Renal pelvis (tissue), 4 donors: ENCODE data around the gene SYCE1. TPM values are rescaled to one million over a fixed set of nuclear protein-coding genes. Genes with fewer than 3 reads are reported as not detected.
"Not testable (repeated sequence)": the region's sequence is repeated elsewhere in the genome, so short reads cannot be mapped to it uniquely, and the experiment has no call there.

Source experiments
- DNase-seq: peaks from one replicate; pipeline ENCODE4 v3.0.0-alpha.2; 2013
- polyA plus RNA-seq, 3 donors: library from polyadenylated mRNA; unstranded; fragments of 120-200 nt; gene quantifications; one replicate each; pipeline ENCODE4 v1.2.1, GENCODE V29; 2013; ENCODE audit not compliant: insufficient read length in 3 of 3

Gene SYCE1
- polyA plus RNA-seq, 3 donors = 0.30 to 0.34 (median 0.34) TPM

DNA sequence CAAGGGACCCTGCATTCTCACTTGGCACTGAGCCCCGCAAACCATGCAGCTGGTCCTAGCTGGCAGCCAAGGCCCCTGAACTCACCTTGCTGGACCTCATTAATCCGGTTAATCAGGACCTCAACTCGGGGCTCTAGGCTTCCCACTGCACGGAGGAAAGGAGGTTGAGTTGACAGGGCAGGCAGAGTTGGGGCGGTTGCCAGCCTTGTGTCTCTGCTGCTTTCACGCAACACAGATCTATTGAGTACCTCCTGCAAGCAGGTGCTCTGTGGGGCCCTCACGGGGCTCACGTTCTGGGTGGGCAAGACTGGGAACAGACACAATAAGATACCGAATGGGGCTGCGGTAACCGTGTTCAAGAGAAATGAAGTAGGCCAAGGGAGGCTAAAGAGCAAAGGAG is 6.2 kb downstream of the SYCE1 start:
- DNase-seq = no peak

DNA sequence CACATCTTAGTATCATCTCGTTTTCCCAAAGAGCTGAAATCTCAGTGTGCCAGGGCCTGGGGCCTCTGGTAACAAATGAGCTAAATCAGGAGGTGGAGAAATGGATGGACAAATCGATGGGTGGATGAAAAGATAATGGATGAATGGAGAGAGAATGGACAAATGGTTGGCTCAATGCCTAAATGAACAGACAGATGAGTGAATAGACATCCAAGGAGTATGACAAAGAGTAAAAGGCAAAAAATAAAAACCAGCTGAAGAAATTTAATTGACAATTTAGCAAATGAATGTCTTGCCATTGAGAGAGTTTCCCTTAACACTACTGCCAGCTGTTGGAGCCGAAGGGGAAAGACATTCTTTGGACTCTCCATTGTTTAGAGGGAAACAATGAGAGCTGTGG is 8.0 kb downstream of the SYCE1 start:
- DNase-seq = no peak

DNA sequence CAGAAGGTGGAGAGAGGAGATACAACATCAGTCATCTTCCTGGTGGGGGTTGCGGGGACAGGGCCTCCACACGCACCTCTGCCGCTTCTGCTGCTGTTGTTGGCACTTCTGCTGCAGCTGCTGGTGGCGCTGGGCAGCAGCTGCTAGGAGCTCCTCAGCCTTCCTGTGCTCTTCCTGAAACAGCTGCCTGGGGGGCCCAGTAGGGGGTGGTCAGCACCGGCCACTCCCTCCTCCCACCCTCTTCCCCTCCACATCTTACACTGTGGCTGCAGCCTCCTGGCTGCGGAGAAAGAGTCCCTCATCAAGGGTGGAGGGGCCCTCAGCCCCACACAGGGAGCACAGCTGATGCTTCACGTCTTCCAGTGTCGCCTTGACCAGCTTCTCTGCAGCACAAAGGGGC is 9.9 kb downstream of the SYCE1 start:
- no peak for DNase-seq

DNA sequence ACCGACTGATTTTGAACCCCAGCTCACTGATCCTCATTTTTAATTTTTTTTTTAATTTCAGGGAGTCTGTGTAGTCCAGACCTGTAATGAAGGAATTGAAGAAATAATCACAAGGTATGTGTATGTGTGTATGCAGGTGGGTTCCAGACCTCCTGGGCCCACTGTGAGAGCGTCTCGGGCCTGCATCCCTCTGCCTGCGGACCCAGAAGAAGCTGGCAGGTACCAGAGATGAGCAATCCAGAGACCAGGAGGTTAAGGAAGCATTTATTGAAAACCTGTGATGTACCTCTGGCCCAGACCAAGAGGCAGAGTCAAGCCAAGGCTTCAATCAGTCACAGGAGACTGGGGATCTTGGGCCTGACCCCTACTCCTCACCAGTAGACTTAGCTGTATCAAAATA is 10.8 kb downstream of the SYCE1 start:
- no peak for DNase-seq

DNA sequence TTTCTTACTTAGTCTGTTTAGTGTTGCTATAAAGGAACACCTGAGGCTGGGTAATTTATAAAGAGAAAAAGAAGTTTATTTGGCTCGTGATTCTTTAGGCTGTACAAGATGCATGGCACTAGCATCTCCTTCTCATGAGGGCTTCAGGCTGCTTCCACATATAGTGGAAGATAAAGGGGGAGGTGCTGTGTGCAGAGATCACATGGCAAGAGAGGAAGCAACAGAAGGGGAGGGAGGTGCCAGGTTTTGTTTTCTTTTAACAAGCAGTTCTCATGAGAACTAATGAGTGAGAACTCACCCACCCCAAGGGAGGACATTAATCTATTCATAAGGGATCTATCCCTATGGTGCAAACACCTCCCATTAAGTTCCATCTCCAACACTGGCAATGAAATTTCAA is 20.9 kb downstream of the SYCE1 start:
- DNase-seq = no peak

DNA sequence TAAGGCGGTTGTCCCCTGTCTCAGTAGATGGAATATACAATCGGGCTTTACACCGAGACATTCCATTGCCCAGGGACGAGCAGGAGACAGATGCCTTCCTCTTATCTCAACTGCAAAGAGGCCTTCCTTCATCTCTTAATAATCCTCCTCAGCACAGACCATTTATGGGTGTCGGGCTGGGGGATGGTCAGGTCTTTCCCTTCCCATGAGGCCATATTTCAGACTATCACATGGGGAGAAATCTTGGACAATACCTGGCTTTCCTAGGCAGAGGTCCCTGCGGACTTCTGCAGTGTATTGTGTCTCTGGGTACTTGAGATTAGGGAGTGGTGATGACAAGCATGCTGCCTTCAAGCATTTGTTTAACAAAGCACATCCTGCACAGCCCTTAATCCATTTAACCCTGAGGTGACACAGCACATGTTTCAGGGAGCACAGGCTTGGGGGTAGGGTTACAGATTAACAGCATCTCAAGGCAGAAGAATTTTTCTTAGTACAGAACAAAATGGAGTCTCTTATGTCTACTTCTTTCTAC is 23.9 kb downstream of the SYCE1 start:
- not testable (repeated sequence) for DNase-seq

DNA sequence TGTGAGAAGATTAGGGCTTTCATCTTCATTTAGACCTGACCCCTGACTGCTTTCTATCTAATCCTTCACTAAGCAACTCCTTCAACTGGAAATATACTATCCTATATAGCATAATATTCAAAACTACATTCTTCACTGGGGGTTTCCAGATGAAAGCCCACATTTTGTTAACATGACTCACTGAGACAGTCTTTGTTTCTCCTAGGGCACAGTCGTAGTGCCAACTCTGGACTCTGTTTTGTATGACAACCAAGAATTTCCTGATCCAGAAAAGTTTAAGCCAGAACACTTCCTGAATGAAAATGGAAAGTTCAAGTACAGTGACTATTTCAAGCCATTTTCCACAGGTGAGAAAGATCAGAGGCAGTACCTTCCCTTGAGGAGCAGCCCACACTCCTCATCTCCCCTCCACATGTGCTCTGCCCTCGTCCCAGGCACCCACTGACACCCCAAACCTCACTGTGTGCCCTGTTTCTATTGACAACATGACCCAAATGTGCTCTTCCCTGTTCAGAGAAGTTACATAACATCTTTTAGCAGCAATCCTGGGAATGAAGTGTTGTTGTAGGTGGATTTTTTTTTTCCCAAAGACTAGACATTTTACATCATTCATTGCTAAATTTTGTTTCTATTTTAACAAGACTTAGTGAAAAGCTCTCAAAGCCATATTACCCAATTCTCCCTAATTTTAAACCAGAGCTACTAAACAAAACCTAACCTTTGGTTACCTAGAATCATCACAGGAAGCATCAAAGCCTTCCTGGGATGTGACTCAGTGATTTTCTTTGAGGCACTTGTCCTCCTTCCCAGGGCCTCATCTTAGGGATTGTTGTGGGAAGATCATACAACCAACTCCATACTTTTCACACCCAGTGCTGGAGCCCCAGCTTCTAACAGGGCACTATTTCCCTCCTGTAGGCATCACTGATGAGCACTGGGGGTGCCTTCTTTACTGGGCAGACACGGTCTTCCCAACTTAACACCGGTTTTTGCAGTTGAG is 27.5 kb downstream of the SYCE1 start:
- DNase-seq = no peak

DNA sequence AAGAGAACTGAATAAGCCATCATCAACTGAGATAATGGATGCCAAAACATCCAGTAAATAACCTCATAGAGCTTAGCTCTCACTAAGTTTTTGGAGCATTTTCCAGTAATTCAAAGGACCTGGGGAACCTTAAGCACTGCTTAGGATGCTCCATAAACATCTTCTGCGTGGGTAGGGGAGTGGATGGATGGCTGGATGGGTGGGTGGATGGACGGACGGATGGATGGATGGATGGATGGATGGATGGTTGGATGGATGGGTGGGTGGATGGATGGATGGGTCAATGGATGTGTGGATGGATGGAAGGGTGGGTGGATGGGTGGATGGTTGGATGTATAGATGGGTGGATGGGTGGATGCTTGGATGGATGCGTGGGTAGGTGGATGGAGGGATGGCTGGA is 29.2 kb downstream of the SYCE1 start:
- no peak for DNase-seq

DNA sequence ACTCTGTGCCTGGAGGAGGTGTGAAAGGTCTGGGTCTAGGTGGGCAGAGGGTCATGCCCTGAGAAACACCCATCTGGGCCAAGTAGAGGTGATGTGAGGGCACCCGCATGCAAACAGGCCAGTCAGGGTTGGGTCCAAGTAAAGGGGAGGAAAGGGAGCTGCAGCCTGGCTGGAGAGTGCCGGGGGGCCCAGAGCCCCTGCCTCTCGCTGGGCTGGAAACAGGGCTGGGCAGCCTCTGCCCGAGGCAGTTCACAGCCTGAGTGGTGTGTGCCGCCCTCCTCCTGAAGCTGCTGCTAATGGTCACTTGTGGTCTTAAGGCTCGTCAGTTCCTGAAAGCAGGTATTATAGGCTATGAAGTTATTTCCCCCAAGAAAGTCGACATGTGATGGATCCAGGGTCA is 31.0 kb downstream of the SYCE1 start:
- no peak for DNase-seq

DNA sequence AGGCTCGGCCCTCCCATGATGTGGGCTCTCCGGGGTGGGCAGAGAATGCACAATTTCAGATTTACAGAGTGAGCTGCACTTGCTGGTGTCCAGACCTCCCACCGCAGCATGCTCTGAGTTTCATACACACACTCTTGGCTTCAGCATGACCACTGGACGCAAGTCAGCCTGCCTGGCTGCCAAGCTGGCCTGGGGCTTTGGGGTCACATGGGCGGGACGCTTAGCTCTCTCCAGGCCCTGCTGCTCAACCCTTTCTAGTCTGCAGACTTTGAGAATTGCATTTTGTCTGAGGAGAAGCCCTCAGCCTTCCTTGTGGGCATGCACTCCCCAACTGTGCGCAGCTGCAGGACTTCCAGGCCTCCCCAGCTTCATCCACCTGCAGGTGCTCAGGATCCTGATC is 32.5 kb downstream of the SYCE1 start:
- no peak for DNase-seq

DNA sequence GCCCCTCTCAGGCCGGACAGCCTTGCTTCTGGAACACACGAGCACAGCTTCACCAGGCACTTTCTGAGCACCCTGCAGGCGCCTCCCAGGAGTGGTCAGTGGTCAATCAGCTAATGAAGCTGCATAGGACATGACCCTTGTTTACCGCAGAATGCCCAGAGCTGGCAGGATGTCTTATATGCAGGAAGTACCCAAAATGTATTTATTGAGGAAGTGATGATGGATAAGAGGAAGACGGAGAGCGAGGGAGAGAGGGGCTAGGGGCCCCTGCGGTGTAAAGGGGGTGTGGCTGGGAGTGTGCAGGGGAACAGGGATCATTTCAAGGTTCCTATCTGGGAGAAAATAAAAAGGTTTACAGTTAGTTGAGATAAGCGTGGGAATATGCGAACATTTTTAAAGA is 34.9 kb downstream of the SYCE1 start:
- DNase-seq = no peak

DNA sequence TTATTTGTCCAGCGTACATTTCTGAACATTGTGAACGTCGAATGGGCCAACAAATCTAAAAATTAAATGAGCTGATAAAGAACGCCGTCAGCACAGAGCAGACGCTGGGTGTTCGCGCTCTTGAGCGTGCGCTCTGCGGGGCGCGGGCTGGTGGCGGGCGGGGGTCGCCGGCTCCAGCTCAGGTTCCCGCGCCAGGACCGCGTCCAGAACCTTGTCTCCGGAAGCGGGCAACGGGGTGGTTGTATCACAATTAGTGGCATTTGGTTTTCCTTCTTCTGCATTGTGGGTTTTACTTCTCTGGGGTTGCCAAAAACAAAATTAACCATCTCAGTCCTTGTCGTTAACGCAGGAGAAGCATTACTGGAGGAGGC is 35.8 kb downstream of the SYCE1 start:
- DNase-seq = no peak

DNA sequence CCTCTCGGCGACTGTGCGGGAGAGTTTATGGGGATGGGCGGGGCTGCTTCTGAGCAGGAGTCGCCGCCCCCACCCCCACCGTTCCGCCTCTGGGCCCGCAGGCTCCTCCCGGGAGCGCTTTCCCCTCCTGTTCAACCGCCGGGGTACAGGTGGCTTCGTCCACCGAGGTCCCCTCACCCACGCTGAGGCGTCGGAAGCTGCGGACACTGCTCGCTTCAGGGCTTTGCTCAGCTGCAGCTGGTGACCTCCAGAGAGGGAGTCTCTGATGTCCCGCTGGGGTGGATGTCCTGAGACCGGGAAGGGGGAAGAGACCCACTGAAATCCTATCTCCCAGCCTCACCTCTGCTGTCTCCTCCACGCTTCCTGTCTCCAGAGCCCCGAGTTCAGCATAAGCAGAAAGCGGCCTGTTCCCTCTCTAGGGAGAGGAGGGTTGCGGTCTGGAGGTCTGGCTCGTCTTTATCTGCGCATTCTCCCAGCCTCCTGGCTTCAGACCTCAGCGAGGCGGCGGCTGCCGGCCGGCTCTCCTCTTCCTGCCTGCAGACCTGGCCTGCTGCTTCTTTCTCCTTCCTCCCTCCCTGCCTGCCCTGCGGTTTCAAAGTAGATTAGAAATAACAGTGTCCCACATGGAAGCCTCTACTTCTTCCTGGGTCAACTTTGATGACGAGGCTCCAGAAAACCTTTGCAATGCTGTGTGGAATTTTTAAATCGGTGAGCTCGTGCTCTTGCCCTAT is 36.4 kb downstream of the SYCE1 start:
- peak; percentile 17 for DNase-seq

DNA sequence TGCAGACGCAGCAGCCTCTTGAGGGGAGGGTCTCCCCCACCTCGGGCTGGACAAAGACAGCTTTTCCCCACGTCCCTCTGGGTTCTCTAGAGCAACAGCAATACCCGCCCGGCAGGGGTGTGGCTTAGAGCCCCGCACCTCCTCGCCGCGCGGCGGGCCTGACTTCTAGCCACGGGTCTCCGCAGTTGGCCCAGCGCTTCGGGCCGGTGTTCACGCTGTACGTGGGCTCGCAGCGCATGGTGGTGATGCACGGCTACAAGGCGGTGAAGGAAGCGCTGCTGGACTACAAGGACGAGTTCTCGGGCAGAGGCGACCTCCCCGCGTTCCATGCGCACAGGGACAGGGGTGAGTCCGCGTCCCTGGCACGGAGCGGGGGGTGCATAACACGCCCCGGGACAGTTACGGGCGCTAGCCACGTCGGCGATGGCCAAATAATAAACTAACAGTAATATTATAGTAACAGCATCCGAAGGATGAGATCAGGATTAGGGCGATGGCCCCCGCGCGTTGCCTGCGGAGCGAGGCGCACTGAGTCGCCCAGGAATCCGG is 37.0 kb downstream of the SYCE1 start:
- no peak for DNase-seq

DNA sequence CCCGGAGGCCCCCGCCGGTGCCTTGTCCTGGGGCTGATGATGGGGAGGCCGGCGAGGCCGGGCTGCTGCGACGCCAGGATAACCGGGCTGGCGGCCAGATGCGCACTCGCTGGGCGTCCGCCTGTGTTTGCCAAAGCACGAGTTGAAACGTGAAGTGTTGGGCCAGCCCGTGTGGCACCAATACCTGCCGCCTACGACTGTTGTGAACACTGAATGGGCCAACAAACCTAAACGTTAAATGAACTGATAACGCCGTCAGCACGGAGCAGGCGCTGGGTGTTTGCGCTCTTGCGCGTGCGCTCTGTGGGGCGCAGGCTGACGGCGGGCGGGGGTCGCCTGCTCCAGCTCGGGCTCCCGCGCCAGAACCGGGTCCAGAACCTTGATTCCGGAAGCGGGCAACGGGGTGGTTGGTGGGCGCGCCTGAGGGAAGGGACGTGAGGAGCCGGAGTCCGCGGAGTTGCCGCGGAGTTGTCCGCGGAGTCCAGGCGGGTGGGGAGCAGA is 37.6 kb downstream of the SYCE1 start:
- no peak for DNase-seq

DNA sequence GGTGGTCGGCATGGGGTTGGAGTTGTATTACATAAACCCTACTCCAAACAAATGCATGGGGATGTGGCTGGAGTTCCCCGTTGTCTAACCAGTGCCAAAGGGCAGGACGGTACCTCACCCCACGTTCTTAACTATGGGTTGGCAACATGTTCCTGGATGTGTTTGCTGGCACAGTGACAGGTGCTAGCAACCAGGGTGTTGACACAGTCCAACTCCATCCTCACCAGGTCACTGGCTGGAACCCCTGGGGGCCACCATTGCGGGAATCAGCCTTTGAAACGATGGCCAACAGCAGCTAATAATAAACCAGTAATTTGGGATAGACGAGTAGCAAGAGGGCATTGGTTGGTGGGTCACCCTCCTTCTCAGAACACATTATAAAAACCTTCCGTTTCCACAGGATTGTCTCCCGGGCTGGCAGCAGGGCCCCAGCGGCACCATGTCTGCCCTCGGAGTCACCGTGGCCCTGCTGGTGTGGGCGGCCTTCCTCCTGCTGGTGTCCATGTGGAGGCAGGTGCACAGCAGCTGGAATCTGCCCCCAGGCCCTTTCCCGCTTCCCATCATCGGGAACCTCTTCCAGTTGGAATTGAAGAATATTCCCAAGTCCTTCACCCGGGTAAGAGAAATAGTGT is 38.3 kb downstream of the SYCE1 start, which contains the start of gene CYP2E1:
Gene CYP2E1, plus strand, starts transcription at position 407 of the 632 bp plus-strand sequence. Its CDS starts 33 bp downstream, at position 440.
- no peak for DNase-seq

DNA sequence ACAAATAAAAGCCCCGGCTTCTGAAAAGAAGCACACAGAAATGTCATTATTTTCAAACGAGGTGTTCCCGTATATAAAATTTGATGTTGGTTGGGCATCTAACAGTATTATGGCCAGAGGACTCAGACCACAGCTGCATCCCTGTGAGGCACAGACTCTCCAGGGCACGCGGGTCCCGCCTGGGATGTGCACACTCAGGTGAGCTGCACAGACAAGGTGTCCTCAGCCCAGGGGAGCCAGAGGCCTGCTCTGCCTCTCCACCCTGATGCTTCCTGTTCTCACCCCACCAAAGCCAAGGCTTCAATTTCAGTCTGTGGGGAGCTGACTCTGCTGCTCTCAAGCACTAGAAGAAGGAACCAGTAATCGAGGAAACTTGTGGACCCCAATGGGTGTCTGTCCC is 39.9 kb downstream of the SYCE1 start:
- no peak for DNase-seq

DNA sequence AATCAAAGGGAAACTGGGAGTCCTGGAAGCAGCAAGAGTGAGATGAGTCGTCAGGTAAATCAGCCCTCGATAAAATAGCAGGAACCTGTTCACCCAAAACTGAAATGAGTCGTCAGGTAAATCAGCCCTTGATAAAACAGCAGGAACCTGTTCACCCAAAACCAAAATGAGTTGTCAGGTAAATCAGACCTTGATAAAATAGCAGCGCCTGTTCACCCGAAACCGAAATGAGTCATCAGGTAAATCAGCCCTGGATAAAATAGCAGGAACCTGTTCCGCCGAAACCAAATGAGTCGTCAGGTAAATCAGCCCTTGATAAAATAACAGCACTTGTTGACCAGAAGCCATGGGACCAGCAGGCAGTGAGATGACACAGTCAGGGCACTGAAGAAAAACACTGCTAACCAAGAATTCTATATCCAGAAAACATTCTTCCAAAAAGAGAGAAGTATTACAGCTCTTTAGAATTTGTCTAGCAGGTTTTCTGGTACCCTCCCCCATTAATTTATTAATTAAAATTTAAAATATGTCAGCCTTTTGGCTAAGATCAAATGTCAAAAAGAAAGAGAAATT is 41.7 kb downstream of the SYCE1 start:
- DNase-seq = no peak

DNA sequence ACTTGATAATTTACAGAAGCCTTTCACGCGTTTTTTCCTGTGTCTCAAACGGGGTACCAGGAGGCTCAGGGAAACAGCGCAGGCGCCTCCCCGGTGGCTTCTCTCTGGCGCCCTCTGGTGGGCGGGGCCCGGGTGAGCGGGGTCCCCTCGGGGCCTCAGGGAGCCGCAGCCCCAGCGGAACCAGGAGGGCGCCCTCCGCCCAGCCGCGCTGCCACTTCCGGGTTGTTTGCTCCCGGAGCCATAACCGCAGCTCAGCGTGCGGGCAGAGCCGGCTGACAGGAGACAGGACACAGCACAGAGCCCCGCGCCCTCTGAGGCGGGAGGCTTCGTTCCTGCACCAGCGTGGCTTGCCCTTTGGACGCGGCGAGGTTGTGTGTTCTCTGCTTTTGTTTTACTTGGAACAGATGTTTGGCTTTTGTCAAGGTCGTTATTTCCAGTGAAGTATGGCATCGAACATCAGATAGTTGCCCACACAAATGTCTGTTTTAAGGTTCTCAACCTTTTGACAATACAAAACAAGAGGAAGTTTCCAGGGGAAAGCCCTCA is 45.1 kb downstream of the SYCE1 start:
- DNase-seq = peak; percentile 48

DNA sequence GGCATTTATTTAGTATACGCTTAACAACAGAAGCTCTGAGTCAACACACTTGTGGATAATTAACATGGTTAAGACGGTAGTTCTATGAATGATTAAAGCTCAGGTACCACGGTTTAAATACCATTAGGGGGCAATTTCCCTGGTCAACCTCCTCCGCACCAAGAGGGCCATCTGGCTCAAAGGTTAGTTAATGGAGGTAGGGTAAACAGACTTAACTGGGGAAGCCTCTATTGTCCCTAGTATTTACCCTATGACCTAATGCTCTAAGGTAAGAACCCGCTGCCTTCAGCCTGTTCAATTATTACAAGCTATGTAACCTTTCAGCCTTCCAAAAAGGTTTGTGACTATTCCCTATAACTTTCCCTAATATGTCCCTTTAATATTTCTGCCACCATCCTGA is 46.9 kb downstream of the SYCE1 start:
- not testable (repeated sequence) for DNase-seq

DNA sequence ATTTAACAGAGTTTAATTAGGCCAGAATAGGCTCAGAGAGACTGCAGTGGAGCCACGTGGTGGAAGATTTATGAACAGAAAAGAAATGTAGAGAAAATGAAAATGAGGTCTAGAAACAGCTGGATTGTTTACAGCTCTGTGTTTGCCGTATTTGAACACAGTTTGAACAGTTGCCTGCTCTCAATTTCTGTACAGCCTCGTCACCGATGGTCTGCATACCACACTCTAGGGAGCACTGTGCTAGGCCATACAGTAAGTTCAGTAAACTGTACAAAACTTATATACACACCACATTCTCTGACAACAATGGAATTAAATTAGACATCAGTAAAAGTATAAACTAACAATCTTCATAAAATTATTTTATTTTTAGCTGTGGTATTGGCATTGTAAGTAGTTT is 49.3 kb downstream of the SYCE1 start:
- peak; percentile 45 for DNase-seq
